Kidney capillary endothelial cell (primary cell): ENCODE results near the gene MYOG.

Experiments
- DNase-seq: peaks from one replicate; pipeline ENCODE4 v3.0.0-alpha.2; 2018; ENCODE audit warnings: low spot score

Gene MYOG

DNA sequence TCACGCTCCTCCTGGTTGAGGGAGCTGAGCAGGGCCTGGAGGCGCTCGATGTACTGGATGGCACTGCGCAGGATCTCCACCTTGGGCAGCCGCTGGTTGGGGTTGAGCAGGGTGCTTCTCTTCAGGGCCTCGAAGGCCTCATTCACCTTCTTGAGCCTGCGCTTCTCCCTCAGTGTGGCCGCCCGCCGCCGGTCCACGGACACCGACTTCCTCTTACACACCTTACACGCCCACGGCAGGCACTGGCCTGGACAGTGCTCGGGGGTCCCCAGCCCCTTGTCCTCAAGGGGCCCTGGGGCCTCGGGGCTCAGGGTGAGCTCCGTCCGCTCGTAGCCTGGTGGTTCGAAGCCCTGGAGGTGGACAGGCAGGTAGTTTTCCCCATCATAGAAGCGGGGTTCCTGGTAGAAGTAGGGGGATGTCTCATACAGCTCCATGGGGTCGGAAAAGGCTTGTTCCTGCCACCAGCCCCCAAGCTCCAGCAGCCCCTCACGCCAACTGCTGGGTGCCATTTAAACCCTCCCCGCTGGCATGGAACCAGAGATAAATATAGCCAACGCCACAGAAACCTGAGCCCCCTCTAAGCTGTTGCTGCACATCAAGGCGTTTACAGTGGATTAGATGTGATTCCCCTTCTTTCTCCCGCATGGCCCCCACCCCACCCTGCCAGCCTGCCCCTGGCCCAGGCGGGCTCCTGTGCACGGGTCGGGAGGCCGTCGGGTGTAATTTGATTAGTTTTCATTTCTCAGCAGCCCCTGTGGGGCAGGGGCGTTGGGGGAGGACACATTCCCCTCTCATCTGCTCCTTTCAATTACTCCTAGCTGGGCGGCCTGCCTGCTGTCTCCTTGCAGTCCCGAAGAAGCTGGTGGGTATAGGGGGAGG lies at the start of gene MYOG:
Gene MYOG, minus strand, starts transcription at position 485 of the 879 bp plus-strand sequence. Its CDS starts 51 bp downstream, at position 434.
- no peak for DNase-seq

DNA sequence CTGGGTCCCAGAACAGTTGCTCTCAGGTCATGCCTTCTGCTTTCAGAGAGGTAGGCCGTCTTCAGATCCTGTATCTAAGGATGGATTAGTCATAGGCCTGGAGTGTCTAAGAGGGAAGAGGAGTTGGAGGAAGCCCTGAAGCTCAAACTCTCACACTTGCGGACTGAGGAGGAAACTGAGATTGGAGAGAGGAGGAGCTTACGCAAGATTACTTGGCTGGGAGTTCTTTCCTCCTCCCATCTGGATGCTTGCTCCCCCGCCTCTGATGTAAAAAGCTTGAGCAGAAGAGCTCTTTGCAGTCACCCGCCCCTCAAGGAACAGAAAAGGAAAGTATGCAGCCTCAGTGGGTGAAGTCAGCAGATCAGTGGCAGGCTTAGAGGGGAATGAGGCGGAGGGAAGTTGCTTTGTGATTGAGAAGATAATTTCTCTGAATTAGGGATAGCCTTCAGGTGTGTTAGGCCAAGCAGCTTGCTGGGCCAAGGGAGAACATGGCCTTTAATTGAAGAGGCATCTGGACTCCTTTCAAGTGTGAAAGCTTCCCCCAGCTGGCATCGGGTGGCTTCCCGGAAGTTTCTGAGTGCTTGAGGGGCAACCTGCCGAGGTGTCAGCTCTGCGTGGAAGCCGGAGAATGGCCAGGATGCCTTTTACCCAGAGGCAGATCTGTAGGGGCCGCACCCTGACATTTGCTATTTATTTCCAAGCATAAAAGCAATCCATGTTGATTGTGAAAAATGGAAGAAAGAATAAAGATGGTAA lies 48.3 kb upstream of the MYOG start:
- DNase-seq = no peak

DNA sequence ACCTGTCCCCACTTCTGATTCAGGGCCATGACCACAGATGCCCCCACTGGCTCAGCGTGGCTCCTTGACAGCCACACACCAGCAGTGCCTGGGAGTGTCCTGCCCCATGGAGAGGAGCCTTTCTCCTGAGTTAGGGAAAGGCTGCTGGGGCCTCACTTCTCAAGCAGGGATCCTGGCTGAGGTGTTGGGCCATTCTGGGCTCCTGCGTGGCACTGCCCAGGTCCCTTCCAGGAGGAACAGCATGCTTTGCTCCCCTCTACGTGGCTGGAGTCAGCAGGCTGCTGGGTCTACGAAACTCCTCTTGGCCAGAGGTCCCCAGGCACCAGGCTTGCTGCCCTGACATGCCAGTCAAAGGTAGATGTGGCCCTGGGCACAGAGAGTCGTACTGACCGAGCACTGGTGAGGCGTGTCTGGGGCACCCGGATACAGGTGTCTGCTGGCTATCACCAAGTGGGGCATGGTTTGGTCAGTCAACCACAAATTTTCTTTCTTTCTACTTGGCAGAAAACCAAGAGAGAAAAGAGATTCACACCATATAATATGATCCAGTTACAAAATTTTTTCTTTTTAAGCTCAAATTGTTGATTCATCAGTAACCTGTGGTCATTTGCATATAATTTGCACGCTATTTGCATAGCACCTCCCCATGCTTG lies 45.9 kb upstream of the MYOG start:
- no peak for DNase-seq

DNA sequence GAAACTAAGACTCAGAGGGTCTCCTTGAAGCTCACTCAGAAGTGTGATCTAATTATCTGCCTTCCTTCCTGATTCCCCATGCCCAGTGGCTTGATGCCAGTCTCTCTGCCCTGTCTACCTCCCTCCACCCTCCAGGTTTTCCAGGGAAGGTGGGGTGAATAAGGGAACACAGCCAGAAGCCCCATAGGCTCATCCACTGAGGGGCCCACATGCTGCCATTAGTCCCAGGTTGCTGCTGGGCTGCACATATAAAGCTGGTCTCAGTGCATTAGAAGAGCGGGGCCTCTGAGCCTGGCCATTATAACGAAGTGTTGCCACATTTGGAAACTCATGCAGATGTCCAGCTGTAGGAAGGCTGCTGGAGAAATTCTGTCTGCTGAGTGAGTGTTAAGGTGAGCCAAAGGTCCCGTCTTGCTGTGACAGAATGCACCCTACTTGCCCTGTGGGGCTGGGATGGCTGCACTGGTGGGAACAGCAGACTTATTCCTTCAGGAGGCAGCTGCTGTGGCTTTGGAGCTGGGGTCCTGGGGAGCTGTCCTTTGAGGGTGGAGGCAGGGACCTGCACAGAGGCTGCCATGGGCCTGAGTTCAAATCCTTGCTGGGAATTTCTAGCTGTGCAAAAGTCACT lies 44.7 kb upstream of the MYOG start:
- no peak for DNase-seq

DNA sequence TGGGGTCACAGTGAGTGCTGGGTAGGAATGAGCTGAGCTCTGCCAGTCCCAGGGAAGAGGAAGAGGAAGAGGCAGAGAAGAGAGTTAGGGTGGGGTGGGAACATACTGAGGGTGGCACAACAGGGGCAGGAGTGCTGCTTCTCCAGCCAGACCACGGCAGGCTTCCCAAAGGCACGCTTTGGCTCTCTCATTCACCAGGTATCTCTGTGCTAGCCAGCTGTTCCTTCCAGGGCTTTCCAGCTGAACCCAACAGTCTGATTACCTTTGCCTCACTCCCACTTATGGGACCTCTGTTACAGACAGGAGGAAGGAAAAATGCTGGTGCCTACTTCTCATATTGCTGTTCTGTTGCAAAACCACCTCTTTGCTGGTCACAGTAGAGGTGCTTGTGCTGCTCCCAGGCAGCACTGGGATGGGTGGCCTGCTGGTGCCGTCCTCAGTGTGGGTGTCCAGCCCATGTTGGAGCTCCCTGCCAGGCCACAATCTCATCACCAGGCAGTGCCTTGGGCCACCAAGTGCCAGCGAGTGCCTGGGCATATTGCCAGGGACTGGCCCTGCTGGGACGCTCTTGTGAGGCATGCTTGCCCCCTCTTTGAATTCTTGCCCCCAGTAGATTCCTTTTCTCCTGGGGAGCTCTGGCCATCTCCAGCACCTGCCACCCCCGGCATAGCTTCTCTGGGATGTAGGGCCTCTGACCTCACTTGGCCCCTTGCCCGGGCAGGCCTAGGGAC lies 43.9 kb upstream of the MYOG start:
- DNase-seq = no peak

DNA sequence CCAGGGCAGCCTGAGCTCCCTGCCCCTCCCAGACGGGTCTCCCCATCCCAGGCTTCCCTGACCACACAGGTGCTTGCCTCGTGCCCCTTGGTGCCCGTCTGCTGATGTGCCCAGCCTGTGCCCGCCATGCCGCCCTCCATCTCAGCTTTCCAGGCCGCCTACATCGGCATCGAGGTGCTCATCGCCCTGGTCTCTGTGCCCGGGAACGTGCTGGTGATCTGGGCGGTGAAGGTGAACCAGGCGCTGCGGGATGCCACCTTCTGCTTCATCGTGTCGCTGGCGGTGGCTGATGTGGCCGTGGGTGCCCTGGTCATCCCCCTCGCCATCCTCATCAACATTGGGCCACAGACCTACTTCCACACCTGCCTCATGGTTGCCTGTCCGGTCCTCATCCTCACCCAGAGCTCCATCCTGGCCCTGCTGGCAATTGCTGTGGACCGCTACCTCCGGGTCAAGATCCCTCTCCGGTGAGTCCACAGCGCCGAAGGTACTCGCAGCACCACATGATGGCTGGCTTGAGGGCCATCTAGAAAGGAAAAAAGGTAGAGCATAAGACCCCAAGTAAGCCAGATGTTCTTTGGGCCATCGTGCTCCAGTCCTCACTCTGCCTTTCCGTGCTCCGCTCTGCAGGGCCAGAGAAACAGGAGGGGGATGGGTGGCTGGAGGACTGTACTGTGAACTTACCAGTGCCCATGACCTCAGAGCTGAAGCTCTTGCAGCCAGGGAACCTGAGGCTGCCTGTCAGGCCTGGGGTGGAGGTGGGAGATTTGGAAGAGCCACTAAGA lies 43.1 kb upstream of the MYOG start:
- DNase-seq = no peak

DNA sequence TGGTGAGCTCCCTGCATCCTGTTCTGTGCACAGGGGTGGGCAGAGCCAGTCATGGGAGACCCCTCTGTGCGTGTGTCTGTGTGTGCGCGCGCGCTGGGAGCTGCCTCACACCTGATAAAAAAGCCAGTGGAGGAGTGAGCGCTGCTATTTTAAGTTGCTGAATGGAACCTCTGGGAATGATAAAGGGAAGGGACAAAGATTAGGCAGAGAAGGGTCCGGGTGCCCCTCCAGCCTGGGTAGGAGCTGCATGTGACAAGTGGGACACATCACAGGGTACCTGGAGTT lies 42.6 kb upstream of the MYOG start:
- no peak for DNase-seq

DNA sequence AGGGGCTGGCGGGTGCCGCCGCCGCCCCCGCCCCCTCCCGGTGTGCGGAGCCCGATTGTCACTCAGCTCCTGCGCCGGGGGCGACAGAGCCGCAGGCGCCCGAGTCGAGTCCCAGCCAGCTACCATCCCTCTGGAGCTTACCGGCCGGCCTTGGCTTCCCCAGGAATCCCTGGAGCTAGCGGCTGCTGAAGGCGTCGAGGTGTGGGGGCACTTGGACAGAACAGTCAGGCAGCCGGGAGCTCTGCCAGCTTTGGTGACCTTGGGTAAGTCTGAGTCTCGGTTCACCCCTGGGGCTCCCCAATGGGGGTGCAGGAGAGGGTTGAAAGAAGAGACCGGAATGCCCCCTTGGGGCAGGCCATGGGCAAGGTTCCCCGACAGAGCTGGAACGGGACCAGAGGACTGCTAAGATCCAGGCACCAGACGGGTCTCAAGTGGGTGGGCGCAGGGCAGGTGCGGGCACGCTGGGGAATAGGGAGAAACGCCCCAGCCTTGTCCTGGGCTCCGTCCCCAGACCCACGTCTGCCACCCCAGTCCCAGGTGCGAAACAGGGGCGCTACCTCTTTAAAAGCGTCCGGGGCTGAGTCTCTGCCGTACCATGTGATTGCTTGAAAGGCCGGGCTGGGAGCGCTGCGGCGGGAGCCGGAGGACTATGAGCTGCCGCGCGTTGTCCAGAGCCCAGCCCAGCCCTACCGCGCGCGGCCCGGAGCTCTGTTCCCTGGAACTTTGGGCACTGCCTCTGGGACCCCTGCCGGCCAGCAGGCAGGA lies 42.0 kb upstream of the MYOG start, which contains the start of gene ADORA1:
Gene ADORA1, plus strand, starts transcription at position 61 of the 765 bp plus-strand sequence. CDS start 1,116 bp downstream, outside the sequence.
- no peak for DNase-seq

DNA sequence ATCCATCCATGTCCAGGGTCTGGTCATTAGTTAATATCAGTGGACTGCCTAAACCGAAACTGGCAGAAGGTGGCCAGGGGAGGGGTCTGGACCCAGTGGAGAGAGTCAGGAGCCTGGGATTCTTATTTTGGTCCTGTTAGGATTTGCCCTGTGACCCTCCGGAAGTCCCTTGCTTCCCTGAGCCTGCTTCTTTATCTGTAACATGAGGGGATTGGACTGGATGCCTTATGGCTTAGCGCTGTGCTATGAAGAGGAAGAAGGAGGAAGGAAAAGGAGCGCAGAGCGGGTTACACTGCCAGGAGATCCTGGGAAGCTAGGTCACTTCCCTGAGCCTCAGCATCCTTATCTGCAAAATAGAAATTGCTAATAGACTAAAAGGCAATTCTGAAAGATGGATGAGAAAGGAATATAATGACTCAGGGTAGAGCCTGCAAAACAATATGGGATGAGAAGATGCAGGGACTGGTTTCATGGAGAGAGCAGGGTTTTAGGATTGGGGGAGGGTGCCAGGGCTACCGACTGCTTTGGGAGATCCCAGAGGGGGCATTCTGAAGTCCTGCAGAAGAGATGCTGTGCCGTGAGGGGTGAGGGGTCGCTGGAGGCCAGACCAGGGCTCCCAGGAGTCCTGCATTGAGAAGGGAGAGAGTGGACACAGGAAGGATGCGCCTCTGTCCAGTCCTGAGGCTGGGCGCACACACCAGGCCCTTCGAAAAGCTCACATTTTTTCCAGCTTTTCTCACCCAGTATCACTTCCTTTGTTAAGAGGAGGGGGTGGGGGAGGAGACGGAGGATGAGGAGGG lies 41.3 kb upstream of the MYOG start:
- no peak for DNase-seq

DNA sequence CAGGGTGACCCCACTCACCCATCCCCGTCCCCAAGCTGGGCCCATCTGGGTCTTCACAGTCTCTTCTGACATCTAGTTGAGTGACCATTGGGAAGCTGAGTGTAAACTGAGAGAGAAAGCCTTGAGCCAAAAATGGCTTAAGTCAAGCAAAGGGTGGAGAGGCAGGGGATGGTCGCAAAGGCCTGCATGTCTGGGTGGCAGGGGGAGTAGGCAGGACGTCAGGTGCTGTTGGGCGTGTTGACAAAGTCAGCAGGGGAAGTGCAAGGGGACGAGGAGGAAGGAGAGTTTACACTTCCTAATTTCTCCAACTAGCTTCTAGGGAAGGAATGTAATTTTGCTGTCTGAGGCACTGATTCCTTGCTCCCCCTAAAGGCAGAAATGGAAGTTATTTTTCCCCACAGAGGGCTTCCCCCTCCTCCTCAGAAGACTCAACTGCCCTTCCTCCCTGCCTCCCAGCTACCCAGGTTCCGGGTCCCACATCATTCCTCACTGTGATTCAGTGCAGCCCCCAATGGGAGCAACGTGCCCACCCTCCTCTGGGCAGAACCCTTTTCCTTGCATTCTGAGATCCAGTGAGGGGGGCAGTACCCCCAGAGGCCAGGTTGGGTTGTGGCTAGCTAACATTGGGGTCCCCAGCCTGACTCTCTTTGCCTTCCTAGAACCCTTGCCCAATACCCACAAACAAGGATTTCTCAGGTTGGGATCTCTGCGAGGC lies 40.5 kb upstream of the MYOG start:
- no peak for DNase-seq

DNA sequence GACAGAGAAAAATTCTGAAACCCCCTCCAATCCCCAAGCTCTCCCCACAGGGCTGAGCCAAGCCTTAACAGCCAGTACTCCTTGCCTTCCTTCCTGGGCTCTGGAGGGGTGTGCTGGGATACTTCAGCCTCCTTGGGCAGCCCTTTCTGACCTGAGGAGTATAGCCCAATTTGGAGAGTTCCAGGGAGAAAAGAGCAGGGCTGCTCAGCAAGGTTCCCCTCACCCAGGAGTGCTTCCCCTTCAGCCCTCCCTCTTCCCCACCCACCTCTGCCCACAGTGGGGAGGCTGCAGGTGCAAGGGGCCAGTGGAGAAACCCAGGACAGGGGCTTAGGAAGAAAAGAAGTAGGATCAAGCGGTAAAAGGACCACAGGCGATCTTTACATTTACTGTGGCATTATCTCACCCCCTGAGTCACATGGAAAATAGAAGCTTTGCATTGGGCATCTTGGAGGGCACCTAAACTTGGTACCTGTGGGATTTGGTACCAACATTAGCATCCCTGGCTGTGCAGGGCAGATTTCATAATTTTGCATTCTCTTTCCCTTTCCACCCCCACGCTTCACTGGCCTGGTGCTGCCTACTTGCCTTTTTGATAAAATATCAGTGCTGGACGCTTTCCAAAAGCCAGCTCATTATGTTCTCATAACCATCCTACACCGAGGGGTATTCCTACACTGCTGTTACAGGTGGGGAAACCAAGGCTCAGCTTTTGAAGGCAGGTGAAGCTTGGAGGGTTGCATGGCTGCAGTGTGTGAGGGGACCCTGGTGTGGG lies 38.9 kb upstream of the MYOG start:
- no peak for DNase-seq

DNA sequence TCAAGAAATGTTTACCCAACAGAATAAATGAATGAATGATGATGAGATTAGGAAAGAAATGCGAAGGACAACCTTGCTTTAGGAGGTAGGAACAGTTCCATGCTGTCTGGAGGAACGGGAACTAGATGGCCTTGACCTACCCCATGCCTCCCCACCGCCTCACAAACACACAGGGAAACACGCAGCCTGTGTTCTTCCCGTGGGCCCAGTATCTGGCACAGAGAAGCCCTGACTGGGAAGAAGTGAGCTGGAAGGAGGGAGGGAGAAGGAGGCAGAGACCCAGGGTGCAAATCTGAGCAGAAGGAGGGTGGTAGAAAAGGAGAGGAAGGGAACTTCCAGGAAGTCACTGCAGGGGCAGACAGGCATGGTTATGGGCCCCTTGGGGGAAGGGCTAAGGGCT lies 38.2 kb upstream of the MYOG start:
- DNase-seq = no peak

DNA sequence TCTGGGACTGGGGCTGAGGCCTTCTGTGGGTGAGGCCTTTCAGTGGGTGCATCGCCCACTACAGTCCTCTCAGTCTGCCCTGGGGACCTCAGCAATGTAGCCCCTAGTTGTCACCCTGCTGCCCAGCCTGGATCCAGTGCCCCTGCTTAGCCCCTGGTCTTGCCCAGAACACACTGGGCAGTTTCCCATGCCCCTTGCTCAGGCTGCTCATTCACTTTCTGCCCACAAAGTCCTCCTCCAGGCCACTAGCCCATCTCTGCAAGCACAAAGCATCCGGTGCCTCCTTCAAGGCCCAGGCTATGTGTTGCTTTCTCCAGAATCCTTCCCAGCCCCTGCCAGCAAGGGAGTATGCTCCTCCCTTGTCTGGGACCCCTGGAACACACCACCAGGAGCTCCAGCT lies 36.3 kb upstream of the MYOG start:
- DNase-seq = no peak

DNA sequence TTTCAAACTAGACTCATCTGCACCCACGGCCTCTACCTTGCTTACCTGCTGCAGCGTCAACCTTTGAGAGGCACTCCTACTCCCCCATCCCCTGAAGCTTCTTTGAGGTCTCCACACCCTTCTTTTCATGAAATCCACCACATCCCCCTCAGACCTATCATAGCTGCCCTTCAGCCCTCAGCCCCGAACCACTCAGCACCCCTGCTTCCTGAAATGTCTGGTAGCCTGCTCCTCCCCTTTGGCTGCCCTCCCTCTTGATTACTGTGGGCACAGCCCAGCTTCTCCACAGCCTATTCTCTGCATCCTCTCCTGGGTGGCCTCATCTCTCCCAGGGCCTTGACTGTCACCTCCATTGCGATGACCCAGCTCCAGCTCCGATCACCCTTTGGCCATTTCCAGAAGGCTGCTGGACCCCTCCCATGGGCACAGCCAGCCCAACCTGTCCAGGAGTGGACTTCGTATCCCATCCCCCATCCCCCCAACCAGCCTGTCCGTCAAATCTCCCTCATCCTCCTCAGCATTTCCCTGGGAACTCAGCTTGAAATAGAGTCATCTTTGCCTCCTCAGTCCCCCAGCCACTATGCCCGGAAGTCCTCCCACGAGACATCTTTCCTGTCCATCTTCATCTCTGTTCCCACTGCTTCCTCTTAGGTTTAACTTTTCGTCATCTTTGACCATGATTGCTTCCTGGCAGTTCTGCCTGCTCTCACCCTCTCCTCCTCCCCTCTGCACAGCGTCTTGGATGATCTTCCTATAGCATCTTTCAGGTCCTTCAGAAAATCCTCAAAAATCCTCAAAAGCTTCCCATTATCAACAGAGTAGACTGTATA lies 35.6 kb upstream of the MYOG start:
- no peak for DNase-seq

DNA sequence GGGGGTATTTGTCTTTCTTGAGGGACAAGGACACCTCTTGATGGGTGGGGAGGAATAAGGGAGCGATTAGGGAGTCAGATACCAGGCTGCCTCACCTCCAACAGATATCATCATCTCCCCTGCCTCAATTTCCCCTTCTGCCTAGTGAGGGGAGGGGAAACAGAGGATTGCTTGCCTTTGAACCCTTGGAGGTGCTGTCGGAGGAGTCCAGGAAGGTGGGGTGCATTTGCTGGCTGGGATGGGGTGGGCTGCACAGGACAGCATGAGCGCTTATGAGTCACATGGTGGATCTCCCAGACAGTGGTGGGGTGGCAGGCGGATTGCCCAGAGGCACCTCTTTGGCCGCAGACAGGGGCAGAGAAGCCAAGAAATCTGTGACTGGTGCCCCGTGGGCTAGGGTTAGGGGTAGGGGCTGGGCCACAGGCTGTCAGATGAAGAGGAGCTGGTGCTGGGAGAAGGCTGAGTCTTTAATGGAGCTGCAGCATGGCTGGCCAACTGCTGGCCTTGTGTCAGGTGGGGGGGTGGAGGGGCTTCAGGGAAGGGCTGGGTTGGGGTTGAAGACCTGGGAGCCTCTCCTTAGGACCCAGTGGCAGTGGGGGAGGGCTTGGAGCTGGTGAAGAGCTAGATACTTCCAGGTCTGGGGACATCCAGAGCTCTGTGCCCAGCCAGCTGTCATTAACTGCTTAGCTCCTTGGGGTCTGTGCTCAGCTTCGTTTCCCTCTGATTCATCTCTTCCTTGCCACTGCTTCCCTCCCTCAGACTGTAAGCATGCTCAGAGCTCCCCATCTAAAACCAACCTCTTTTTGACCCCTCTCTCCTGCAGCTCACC lies 34.7 kb upstream of the MYOG start:
- DNase-seq = no peak
